Measurements from ENCODE around the gene TEX264. TPM values are rescaled to one million over a fixed set of nuclear protein-coding genes. Genes with fewer than 3 reads are reported as not detected.

TEX264 gene
- total and polyA plus RNA-seq, 7 donors = 16.8 to 71.5 (median 29.6) TPM

- Histone ChIP-seq H3K27ac (no peak overlapping the region), H3K27me3 (ENCODE audit: insufficient read depth in 3 of 3, low read length in 2 of 3) (no peaks in the 10 kb centered on the region), H3K4me1 (no peaks in the 10 kb centered on the region), H3K9me3 (no peaks in the 10 kb centered on the region), H3K4me3 (no peak overlapping the region), H3K36me3 (ENCODE audit: insufficient read depth in 1 of 2, low read depth in 1 of 2) (no peaks in the 10 kb centered on the region)
- intact Hi-C loops (cut with DNase I) = no loop called here
- no peak for DNase-seq
- ATAC-seq = no peak
- TF ChIP-seq, protein P1, sequence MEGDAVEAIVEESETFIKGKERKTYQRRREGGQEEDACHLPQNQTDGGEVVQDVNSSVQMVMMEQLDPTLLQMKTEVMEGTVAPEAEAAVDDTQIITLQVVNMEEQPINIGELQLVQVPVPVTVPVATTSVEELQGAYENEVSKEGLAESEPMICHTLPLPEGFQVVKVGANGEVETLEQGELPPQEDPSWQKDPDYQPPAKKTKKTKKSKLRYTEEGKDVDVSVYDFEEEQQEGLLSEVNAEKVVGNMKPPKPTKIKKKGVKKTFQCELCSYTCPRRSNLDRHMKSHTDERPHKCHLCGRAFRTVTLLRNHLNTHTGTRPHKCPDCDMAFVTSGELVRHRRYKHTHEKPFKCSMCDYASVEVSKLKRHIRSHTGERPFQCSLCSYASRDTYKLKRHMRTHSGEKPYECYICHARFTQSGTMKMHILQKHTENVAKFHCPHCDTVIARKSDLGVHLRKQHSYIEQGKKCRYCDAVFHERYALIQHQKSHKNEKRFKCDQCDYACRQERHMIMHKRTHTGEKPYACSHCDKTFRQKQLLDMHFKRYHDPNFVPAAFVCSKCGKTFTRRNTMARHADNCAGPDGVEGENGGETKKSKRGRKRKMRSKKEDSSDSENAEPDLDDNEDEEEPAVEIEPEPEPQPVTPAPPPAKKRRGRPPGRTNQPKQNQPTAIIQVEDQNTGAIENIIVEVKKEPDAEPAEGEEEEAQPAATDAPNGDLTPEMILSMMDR (IDR thresholded peaks at IDR 0.05) = no peak
- 79 to 83% (median 83%) methylated on average over 12 of the region's 12 CpGs for WGBS, 3 donors
These were observed 49.4 kb downstream of the TEX264 start for GRCh38 chr3:51720292-51721061.

- no peaks in the 10 kb centered on the region for H3K27me3 ChIP-seq (ENCODE audit: insufficient read depth in 3 of 3, low read length in 2 of 3)
- DNase-seq = no peak
- intact Hi-C loops (cut with DNase I) = no loop called here
- WGBS, 3 donors = 72 to 77% (median 75%) methylated on average over 8 of the region's 8 CpGs
- no peak overlapping the region for H3K4me3 ChIP-seq
- no peaks in the 10 kb centered on the region for H3K9me3 ChIP-seq
- no peak overlapping the region for H3K27ac ChIP-seq
- no peaks in the 10 kb centered on the region for H3K4me1 ChIP-seq
- no peaks in the 10 kb centered on the region for H3K36me3 ChIP-seq (ENCODE audit: insufficient read depth in 1 of 2, low read depth in 1 of 2)
- TF ChIP-seq, protein P1 (IDR thresholded peaks at IDR 0.05) = no peak
- ATAC-seq = no peak
These were observed 50.2 kb downstream of the TEX264 start for GRCh38 chr3:51721062-51721745.

GRCh38 chr3:51722362-51722761, 51.3 kb downstream of the TEX264 start:
- ATAC-seq (no peak), DNase-seq (no peak)
- H3K4me1 ChIP-seq = no peaks in the 10 kb centered on the region
- no peak overlapping the region for H3K27ac ChIP-seq
- H3K4me3 ChIP-seq = no peak overlapping the region
- intact Hi-C loops (cut with DNase I) = no loop called here
- H3K27me3 ChIP-seq (ENCODE audit: insufficient read depth in 3 of 3, low read length in 2 of 3) = no peaks in the 10 kb centered on the region
- WGBS, 3 donors = 60 to 70% (median 65%) methylated on average over 4 of the region's 4 CpGs
- TF ChIP-seq, protein P1 (IDR thresholded peaks at IDR 0.05) = no peak
- H3K36me3 ChIP-seq (ENCODE audit: insufficient read depth in 1 of 2, low read depth in 1 of 2) = no peaks in the 10 kb centered on the region
- H3K9me3 ChIP-seq = no peaks in the 10 kb centered on the region

- H3K36me3 ChIP-seq (ENCODE audit: insufficient read depth in 1 of 2, low read depth in 1 of 2) = no peaks in the 10 kb centered on the region
- TF ChIP-seq, protein P1 (IDR thresholded peaks at IDR 0.05) = no peak
- no peaks in the 10 kb centered on the region for H3K4me1 ChIP-seq
- H3K27ac ChIP-seq = no peak overlapping the region
- intact Hi-C loops (cut with DNase I) = no loop called here
- no peak for ATAC-seq
- no peaks in the 10 kb centered on the region for H3K9me3 ChIP-seq
- no peak for DNase-seq
- no peak overlapping the region for H3K4me3 ChIP-seq
- no peaks in the 10 kb centered on the region for H3K27me3 ChIP-seq (ENCODE audit: insufficient read depth in 3 of 3, low read length in 2 of 3)
These were observed 56.4 kb downstream of the TEX264 start for GRCh38 chr3:51727500-51727899.
